Stimulated activated CD8-positive, alpha-beta memory T cell treated with anti-CD3 and anti-CD28 coated beads, Interleukin-12 subunit alpha, Interleukin-12 subunit beta, amount 100 ng/mL, for 4 hours (primary cell): ENCODE results near the gene POP7.

Experiments
- DNase-seq: peaks from one replicate; pipeline ENCODE4 v3.0.0-alpha.2; 2020; ENCODE audit warnings: low read depth

The POP7 gene

DNA sequence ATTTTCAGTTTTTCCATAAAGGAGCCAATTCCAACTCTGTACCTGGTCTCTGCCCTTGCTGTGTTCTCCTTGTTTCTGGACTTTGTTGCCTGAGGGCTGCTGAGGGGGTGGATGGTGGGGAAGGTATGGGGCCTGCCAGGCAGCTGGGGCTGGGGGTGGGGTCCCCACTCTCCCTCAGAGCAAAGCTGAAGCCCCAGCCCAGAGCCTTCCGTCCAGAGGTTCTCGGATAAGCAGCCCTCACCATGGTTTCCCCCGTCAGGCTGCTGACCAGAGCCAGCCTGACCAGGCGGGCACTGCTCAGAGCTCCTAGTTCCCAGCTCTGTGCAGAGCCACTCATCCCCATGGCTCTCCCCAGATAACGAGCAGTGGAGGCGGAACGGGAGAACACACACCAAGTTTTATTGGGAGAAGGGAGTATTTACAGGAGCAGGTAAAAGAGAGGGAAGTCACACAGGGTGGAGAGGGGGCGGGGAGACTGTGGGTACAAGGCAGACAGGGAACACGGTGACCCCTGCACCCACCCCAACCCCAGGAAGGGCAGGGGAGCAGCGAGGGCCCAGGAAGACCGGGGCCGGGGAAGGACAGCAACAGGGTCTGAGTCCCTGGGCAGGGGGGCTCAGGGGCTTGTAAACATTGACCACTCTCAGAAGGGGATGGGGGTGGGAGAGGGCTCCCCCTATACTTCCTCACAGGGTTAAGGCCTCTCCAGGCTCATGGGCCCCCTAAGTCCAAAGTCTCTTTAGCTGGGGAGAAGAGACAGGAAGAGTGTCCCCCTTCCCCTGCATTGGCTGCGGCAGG, 26.6 kb upstream of the POP7 start:
- DNase-seq = no peak

DNA sequence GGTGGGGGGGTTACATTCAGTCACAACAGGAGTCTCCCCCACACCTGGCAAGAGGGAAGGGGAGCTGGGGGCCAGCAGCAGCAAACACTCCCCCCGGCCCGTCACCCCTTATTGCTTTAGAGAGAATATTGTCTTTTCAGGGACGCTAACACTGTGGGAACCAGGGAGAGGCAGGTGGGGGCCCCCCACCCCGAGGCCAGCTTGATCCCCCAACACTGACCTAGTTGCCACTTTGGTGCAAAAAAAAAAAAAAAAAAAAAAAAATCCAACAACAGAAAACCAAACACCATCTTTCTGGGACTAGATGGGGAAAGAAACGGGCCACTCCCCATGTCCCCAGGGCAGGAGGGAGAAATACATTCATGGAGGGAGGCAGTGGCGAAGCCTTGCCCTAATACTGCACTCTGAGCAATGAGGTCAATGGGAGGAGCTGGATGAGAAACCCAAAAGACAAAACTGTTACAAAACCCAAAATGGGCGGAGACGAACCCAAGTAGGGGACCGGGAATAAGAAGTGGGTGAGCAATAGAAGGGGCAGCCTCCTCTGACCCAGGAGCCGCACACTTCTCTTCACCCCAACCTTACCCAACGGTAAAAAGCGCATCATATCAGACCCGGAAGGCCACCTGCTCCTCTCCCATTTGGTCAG, 25.9 kb upstream of the POP7 start:
- no peak for DNase-seq

DNA sequence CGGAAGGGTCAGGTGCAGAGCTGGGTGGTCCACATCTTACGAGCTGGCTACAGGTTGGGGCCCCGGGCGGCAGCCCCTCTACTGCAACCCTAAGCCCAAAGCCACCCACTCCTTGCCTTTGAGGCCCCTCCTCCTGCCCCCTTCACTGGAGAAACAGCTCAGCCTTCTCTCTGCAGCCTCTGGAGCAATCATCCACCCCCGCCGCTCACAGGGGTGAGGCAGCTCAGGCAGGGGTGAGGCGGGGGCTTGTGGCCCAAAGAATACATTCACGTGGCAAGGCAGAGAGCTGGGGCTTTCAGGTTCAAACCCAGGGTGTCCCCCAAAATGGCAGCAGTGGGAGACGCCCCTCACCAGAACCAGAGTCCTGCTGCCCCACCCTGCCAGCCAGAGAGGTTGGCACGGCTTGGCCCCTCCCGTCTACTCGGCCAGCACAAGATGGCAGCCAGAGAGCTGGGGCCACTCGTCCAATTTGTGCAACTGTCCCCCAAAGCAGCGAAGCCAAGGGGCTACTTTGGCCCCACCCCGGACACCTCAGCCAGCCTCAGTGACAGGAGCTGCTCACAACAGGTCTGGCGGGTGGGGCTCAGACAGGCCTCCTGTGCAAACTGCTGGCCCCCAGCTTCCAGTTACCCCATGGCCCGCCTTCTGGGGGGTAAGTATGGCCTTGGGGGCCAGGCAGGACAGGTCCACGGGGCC, 25.2 kb upstream of the POP7 start:
- no peak for DNase-seq

DNA sequence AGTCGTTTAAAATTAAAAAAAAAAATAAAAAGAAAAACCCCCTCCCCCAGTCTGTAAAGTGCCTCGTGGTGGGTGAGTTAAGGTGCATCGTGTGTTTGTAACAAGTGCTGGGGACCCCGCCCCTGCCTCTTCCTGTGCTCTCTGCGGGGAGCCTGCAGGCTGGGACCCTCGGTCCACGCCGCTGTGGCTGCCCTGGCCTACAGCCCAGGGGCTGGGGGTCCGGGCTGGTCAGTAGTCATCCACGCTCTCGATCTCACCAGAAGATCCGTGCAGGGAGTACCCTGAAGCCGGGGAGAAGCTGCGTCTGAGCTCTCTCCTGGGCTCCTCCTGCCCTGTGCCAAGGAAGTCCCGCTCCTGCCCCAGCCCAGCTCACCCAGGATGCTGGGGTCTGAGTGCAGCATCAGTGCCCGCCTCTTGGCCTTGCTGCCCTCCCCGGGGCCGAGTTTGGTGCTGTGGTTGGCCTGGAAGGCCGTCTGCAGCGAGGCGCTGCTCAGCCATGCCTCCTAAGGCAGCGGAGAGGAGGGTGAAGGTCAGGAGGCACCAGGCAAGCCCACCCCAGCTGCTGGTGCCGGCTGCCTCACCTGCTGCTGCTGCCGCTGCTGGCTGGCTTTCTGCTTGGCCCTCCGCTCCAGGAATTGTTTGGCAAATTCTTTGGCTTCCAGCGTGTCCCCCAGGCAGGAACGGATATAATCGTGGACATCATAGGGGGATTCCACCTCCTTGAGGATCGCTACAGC, 24.3 kb upstream of the POP7 start:
- DNase-seq = no peak

DNA sequence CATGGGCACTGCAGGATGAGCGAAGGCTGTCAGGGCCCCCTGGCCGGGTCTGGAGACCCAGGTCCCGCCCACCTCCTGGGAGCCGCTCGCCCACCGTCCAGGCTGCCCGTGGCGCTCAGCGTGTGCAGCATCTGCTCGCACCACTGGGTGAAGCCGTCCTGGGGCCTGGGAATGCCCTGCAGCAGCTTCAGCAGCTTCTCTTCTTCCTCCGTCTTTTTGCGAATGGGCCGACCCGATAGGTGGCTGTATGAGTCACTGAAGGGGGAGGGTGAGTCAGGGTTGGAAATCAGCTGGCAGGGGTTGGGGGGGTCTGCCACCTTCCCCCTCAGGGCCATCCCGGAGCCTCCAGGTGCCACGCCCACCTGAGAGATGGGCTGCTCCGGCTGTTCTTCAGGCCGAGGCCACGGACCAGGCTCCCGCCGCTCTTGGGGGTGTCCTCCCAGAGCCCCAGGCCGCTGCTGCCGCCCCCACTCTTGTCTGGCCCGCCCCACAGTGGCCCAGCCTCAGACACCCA, 23.6 kb upstream of the POP7 start:
- DNase-seq = no peak

DNA sequence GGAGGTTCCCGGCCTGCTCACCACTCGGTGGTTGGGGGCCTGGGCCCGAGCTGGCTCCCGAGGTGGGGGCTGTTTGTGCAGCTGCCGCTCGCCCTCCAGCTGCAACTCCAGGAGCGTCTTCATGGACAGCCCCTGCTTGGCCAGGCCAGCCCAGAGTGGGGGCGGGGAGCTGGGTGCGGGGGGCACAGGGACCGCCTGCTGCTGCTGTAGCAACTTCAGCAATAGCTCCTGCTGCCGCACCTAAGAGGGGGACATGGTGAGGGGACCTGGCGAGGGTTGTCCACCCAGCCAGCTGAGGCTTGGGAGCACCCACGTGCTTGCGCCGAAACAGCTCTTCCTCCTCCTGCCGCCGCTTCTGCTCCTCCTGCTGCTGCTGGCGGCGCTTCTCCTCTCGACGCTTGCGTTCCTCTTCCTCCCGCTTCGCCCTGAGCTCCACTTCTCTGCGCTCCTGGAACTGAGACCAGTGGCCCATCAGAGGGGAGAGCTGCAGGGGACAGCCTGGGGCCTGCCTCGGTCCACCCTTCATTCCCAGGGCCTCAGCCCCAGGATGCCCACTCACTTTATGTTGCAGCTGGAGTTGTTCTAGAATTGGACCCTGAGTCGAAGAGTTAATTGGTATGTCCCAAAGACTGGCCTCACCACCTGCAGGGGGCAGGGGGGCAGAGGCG, 22.8 kb upstream of the POP7 start:
- no peak for DNase-seq

DNA sequence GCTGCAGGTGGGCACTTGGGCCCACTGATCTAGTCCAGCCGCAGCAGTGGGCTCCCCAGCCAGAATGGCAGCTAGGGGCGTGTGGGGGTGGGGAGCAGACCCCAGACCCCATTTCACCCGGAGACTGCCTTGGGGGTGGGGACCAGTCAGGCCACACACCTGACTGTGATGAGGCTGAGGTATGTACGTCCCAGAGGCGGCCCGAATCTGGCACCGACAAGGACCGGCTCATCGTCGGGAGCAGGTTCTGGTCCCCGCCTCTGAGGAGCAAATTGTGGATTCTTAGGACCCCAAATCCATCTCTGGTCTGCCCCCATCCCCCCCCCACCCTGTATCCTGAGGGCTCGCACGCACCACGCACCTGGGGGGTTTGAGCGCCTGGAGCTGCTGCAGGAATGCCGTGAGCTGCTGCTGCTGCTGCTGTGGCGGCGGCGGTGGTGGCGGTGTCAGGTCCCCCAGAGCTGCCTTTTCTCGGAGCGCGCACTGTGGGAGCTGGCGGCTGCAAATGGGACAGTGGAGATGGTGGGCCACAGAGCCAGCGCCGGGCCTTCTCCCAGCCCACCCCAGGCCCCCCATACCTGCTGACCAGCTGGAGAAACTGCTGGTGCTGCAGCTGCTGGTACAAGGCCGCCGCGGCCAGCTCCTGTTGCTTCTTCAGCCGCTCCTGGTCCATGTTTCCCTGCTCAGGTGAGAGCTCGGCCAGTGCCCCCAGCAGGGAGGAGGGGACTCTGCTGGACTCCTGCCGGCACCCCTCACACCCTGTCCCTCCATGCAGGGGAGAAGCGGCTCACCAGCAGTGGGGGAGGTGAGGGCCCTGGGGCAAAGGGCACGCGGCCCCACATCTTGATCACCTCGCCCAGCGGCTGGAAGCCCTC, 22.0 kb upstream of the POP7 start:
- no peak for DNase-seq

DNA sequence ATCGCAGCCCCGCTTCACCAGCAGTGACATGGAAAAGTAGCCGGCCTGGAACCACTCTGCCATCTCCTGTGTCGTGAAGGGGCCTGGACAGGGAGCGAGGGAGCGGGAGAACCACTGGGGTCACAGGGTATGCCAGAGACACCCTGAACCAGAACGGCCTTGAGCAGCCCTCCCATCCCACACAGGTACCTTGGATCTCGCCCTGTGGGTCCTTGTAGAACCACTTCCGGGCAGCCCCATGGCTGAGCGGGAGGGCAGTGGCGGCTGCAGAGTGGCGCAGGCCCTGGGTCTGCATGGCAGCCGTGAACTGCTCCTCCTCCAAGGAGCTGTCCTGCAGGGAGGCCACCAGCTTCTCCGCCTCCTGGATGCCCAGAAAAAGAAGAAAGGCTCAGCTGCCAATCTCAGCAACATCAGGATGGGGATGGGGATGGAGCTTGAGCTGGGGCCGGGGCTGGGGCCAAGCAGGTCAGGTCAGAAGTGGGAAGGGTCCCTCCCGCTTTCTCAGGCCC, 21.3 kb upstream of the POP7 start:
- DNase-seq = no peak

DNA sequence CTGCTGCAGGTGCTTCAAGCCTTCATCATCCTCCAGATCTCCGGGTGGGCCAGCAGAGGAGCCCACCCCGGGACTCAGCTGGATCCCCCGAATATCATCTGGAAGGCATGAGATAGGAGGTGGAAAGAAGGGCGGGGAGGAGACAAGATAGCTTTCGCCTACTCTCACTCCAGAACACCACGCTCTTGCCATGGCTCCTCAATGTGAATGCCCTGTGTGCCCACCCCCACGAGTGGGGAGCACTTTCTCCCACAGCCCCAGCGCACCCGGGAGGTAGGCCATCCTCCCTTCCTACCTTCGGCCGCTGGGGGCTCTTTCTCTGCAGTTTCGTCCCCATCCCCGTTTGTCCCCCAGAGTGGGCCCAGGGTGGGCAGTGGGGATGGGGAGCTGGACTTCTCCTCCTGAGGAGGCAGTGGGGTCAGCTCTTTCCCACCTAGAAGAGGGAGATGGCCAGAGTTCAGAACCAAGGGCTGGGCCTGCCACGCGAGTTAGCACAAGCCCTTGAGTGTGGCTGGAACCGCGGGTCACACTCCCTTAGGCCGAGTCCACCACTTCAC, 20.8 kb upstream of the POP7 start:
- no peak for DNase-seq

DNA sequence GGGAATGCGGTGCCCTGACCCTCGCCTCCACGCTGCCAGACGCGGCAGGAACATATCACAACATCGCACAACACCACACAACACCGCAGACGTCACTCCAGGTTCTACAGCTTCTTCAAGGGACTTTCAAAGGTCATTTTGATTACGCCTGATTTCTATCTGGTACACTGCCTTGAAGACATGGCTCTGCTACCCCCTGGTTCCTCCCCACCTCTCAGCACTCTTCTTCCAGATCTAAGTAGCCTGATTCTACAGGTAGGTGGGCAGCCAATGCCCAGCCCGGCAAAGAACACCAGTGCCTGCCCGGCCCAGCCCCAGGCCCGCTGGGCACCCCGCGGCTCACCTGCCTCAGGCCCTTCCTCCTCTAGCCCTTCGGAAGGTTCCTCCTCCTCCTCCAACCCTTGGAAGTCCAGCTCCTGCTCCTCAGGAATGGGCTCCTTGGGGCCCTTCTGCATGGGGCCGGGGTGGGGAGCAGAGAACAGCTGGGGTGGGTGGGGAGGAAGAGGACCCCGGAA, 20.2 kb upstream of the POP7 start:
- DNase-seq = no peak

DNA sequence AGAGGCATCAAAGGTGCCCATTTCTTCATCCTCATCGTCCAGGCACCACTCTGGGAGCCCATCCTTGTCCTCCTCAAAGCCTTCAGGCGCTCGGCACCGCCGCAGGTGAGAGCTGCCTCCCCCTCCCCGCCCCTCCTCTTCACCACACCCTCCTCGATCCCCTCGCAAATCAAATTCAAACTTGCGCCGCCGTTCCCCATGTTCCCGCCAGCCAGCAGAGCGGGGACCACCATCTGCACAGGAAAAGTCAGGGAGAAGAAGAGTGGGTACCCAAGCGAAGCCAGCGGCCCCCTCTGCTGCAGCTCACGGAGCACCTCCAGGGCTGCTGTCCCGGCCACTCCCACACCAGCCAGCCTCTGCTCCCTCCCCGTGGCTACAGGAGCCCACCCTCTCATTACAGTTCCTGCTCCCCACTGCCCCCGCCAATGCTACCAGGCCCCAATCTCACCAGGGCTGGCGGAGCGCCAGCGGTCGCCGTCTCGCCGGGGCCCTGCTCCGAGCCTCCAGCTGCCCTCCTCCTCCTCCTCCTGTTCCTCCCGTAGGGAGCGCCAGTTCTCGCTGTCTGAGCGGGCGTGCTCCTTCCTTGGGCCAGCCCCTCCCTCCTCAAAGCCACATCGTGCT, 19.6 kb upstream of the POP7 start:
- no peak for DNase-seq

DNA sequence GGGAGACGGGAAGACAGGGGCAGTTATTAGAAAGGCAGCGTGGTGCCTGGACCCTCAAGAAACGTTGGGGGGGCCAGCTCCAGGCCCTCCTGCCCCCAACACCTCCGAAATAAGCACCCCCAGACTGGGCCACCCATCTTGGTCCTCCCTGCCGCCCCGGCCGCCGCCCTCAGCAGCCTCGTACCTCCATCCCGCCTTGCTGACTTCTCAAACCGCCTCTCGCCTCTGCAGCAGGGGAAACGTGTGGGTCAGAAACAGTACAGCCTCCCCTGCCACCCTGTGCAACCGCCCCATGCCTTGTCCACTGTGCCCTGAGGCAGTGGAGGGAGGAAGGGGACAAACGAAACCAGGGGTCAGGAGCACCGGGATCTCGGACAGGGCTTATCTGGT, 19.1 kb upstream of the POP7 start:
- no peak for DNase-seq

DNA sequence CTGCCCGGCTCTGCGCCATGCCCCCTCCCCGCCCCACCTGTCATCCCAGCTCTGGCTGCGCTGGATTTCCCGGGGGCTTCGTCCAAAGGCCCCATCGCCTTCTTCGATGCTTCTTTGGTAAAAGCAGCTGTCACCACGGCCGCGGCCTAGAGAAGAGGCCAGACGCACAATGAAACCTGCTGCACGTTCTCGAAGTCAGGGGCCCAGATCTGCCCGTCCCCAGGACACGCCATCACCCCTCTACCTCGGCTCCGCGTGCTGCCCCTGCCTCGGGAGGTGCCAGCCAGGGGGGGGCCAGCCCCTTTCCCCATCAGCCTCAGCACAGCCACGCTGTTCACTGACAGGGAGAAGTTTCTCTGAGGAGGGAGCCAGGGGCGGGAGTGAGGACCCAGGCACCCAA, 18.7 kb upstream of the POP7 start:
- no peak for DNase-seq

DNA sequence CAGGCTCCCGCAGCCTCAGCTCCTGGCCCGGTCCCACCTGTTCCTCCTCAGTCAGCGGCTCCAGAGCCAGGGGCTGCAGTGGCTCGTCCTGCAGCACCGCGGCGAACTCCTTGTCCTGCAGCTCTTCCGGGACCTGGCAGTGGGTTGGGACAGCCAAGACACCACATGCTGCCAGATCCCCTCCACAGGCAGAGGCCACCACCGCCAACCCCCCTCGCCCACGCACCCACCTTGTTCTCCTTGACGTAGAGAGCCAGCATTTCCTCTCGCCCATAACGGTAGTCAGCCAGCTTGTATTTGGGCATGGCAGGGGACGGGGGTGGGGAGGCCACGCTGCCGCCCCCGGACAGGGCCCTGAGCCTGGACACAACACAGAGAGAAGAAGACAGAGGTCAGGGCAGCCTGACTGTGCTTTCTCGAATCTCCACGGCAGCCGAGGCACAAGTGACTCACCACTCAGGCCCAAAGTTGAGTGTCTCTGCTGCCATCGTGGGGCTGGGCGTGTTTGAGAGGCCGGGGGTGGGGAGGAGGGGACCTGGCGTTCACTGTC, 18.1 kb upstream of the POP7 start:
- no peak for DNase-seq

DNA sequence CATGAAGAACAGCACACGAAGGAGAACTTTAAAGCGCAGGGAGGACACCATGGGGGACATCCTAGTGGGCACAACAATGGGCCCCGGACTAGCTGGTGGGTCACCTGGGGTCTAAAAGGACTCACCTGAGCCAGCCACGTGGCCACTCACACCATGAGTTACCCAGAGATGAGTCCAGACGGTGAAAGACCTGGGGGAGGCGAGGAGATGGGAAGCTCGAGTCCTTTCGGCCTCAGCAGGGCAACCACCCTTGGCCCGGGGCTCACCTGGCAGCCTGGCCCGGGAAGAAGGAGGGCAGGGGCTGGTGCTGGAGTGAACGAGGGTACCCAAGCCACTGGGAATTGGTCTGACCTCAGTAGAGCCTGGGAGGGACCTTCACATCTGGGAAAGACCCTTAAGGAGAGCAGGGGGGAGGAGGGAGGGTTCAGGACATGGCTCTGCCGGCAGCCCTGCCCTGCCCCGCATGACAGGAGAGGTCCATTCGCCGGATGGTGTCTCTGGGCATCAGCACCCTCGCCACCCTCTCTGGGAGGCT, 17.5 kb upstream of the POP7 start:
- DNase-seq = no peak

DNA sequence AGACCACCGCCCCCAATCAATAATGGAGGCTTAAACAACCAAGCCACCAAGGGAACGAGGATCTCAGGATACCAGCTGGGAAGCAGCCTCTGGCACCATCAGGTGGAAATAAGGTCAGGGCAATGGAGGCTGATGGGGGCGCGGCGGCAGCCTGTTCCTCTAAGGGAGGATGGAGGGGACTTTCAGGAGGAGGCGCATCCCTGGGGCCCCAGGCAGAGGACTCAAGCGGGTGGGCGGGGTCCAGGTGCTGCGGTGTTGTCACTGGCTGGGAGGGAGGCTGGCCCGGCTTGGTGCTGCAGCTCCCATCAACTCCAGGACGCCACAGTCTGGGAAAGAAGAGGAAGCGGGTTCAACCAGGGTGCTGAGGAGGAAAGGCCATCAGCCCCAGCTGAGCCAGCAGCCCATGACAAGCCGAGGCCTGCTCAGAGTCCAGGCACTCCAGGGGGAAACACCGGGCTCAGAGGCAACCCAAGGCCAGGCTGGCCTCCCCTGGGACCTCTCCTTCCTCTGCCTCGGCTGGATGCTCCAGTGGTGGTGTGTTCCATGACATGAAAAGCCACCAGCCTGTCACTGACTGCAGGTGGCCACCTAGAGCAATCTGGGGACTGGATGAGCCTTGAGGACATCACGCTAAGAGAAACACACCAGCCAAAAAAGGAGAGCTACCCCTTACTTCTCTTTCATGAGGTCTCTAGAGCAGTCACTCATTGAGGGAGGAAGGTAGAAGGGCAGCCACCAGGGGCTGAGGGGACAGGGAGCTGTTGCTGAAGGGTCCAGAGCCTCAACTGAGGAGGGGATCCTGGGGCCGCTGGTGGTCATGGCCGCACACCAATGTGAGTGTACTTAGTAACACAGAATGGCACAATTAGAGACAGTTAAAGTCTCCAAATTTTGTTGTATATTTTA, 16.4 kb upstream of the POP7 start:
- DNase-seq = no peak

DNA sequence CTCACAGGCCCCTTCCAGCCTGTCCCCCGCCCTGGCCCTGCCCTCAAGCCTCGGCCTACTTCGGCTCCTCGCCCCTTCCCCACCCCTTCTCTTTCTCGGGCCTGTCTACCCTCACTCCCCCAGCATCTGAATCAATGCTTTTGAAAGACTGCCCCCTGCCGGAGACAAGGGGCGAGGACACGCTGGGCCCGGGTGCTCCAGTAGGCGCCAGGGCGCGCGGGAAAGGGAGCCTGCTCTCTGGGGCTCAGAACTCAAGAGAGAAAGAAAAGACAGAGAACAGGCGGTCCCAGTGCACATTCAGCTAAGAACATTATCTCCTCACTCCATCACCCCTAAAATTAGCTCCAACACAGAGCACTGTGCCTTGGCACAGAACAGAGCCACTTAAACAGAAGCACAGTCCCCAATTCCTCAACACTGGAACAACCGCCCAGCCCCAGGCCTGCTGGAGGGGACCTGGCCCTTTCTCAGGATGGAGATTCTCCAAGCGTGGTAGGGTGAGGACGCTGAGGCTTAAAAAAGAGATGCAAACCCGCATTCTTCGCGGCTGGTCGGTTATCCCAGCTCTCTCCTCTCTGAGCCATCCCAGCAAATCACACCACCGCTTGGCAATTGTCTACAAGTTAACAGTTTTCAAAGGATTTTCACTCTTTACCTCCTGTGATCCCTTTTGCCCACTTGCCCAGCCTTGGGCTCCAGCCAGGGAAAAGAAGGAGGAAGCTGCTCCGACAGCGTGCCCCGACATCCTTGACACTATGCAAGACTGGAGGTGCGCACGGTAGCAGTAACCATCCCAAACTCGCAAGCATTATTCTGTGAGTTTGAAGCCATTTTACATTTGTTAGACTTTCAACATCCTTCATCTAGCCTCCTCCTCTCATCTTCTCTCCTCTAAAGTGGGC, 14.0 kb upstream of the POP7 start:
- DNase-seq = peak; percentile 59
